ENCODE results near the gene ERMAP.

Gene ERMAP

DNA sequence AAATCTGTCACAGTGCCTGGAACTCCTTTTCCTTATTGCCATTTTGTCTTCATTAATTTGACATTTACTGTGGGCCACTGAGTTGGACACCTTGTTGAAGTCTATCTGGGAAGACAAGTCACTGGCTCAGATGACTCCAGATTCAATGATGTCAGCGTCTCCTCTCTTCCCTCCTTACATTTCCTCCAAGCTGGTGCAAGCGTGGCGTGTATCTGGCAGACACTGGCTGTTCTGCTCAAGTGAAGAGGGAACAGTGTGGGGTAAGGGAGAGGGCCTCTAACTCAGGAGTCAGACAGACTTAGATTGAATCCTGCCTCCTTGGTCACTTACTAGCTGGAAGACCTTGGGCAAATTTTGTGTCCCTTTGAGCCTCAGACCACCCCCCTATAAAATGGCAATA is 20.8 kb downstream of the ERMAP start:
- TF ChIP-seq, protein P1, sequence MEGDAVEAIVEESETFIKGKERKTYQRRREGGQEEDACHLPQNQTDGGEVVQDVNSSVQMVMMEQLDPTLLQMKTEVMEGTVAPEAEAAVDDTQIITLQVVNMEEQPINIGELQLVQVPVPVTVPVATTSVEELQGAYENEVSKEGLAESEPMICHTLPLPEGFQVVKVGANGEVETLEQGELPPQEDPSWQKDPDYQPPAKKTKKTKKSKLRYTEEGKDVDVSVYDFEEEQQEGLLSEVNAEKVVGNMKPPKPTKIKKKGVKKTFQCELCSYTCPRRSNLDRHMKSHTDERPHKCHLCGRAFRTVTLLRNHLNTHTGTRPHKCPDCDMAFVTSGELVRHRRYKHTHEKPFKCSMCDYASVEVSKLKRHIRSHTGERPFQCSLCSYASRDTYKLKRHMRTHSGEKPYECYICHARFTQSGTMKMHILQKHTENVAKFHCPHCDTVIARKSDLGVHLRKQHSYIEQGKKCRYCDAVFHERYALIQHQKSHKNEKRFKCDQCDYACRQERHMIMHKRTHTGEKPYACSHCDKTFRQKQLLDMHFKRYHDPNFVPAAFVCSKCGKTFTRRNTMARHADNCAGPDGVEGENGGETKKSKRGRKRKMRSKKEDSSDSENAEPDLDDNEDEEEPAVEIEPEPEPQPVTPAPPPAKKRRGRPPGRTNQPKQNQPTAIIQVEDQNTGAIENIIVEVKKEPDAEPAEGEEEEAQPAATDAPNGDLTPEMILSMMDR (conservative IDR thresholded peaks at IDR 0.05), result no peak
- no peak for TF ChIP-seq ZFX (IDR thresholded peaks at IDR 0.05)
- no peak overlapping the region for H3K27ac ChIP-seq

DNA sequence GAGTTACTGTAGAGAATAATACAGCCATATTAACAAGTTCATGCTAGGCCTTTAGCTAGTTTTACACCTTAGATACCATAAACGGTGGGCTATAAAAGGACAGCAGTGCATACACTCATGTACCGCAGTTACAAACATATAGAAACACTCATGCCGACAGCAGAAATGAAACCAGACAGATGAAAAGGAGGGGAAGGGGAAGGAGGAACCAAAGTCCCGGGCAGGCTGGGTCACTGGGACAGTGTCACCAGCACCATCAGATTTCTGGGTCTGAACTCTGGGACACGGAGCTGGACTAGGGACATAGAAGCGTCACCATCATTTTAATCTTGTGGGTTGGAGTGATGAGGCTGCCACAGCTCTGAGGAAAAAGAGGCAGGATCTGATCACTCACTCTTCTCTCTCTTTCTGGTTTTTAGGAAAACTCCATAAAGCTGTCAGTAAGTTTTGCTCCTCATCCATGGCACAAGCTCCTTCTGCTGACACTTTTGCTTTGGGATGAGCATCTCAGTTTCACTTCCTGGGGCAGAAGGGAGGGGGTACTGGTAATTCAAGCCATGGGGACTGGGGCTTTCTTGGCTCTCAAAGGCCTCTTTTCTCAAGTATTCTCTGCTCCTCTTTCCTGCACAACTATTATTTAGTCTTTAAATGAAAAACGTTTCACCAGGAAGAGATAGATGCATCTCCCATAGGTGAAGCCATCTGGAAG is 21.7 kb downstream of the ERMAP start:
- TF ChIP-seq ZFX (IDR thresholded peaks at IDR 0.05), result no peak
- TF ChIP-seq, protein P1 (conservative IDR thresholded peaks at IDR 0.05), result no peak
- no peak overlapping the region for H3K27ac ChIP-seq

DNA sequence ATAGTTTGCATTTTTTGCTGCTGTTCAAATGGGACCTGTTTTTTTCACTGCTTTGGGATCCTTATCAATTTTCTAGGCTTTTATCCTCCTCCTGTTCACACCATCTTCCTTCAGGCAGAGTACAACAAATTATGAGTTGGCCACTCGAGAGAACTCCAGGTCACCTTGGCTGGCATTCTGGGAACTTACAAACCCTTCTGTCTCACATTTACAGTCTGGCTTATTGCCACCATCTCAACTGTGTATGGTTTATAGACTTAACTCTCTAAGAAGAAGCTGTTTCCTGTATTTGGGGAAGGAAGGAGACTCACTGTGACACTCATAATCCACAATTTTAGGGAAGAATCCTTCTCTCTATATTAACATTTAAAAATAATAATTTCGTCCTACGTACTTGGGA is 24.1 kb downstream of the ERMAP start:
- no peak overlapping the region for H3K27ac ChIP-seq
- no peak for TF ChIP-seq ZFX (IDR thresholded peaks at IDR 0.05)
- TF ChIP-seq, protein P1 (conservative IDR thresholded peaks at IDR 0.05), result no peak

DNA sequence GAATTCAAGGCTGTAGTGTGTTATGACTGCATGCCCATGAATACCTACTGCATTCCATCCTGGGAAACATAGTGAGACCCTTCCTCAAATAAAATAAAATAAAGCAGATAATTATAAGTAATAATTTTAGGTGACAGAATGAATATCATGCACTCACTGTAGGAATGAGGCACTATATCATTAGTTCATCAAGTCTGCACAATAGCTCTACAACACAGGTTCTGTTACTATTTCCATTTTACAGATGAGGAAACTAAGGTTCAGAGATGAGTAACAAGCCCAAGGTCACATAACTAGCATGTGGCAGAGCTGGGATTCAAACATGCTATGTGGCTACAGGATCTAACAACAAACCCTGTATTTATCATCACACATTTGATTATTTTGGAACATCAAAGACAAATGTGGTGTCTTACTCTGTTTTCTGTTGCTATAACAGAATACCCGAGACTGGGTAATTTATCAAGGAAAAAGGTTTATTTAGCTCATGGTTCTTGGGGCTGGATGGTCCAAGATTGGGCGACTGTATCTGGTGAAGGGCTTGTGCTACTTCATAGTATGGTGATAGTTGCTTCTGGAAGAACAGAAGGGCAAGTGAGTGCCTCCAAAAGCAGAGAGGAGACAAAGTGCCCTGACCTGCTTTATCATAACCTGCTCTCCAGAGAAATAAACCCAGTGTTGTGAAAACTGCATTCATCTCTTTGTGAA is 24.7 kb downstream of the ERMAP start:
- no peak for TF ChIP-seq ZFX (IDR thresholded peaks at IDR 0.05)
- TF ChIP-seq, protein P1 (conservative IDR thresholded peaks at IDR 0.05), result no peak
- H3K27ac ChIP-seq, result no peak overlapping the region

DNA sequence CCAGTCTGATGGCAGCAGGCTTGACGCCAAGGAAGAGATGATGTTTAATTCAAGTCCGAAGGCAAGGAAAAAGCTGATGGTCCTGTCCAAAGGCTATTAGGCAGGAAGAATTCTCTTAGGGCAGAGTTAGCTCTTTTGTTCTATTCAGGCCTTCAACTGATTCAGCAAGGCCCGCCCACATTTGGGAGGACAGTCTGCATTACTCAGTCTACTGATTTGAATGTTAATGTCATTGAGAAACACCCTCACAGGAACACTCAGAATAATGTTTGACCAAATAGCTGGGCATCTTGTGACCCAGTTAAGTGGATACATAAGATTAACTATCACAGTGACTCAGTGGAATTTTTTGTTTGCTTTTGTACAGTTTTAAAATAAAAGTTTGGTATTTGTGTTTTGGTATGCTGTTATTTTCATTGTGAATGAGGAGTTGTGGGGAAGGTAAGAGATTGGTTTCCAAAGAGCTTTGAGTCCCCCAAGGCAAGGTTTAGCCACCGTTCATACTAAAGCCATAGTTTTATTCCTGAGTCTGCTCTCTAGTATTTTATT is 27.7 kb downstream of the ERMAP start:
- no peak overlapping the region for H3K27ac ChIP-seq
- TF ChIP-seq ZFX (IDR thresholded peaks at IDR 0.05), result no peak
- TF ChIP-seq, protein P1 (conservative IDR thresholded peaks at IDR 0.05), result no peak

DNA sequence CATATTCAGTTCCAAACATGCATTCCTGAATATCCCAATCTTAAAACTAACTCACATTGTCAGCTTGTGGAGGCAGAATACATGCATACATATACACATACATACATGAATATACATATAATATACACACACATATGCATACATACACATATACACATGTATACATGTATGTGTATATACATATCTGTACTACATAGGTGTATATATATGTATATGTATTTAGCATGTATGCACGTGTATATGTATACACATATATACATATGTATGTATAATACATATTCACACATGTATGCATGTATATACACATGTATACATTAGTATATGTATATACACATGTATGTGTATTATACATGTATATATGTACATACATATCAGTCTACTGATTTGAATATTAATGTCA is 28.3 kb downstream of the ERMAP start:
- no peak overlapping the region for H3K27ac ChIP-seq
- TF ChIP-seq, protein P1 (conservative IDR thresholded peaks at IDR 0.05), result no peak
- TF ChIP-seq ZFX (IDR thresholded peaks at IDR 0.05), result no peak

DNA sequence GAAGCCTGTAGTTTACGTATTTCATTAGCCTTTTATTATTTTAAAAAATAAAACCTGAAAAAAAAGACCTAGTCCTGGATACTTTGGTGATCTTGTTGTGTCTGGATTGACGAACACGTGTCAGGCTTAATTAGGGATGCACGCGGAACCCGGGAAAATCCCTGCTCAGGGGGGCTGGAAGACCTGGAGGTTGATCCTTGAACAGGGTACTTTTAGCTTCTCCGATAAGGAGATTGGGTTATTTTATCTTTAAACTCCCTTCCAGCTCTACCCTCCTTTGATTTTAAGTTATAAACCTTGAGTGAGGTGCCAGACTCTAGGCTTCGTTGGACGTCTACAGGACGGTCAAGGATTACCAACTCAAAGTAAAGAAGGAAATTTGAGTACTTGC is 28.9 kb downstream of the ERMAP start:
- TF ChIP-seq, protein P1 (conservative IDR thresholded peaks at IDR 0.05), result no peak
- TF ChIP-seq ZFX (IDR thresholded peaks at IDR 0.05), result no peak

More for the DNA sequence above, 28.9 kb downstream of the ERMAP start:
- H3K27ac ChIP-seq, result peak overlapping the region; percentile 76
